ENCODE measurements around the gene PKP4. TPM values are rescaled to one million over a fixed set of nuclear protein-coding genes. Genes with fewer than 3 reads are reported as not detected.

The PKP4 gene
- total and polyA plus RNA-seq, 2 experiments from 2014 or later: 7.6 to 32.2 TPM

- no peak overlapping the region for H3K9ac ChIP-seq
- no peak overlapping the region for H2AFZ ChIP-seq
- TF ChIP-seq EZH2 (IDR thresholded peaks at IDR 0.05; ENCODE audit: insufficient read depth, poor library complexity, severe bottlenecking): no peak
- TF ChIP-seq EZH2phosphoT487 (IDR thresholded peaks at IDR 0.05; ENCODE audit: insufficient read depth, low read depth): no peak
- no peaks in the 10 kb centered on the region for H3K79me2 ChIP-seq (ENCODE audit: insufficient read depth)
- no peaks in the 10 kb centered on the region for H3K36me3 ChIP-seq (ENCODE audit: low read depth)
- peak; percentile 14 for DNase-seq
- 68 to 76% methylated on average over 2 of the region's 2 CpGs for WGBS, 2 experiments (ENCODE audit: low coverage in 1 of 2, low lambda C conversion rate in 2 of 2, missing lambda C conversion rate in 2 of 2)
- H3F3A ChIP-seq (ENCODE audit: insufficient read depth): no peaks in the 10 kb centered on the region
- H4K20me1 ChIP-seq (ENCODE audit: insufficient read depth): no peaks in the 10 kb centered on the region
- no peak overlapping the region for H3K27ac ChIP-seq
- no peaks in the 10 kb centered on the region for H3K4me1 ChIP-seq (ENCODE audit: insufficient read depth)
- H3K27me3 ChIP-seq (replicated peaks; ENCODE audit: insufficient read depth): no peaks in the 10 kb centered on the region
- no peaks in the 10 kb centered on the region for H3K9me2 ChIP-seq (ENCODE audit: insufficient read depth)
- no peak overlapping the region for H3K4me2 ChIP-seq (ENCODE audit: unreplicated experiment)
- in situ Hi-C loops (cut with MboI): no loop called here
- H3K9me3 ChIP-seq (ENCODE audit: low read depth): no peaks in the 10 kb centered on the region
- H3K4me3 ChIP-seq: no peak overlapping the region
Measured at GRCh38 chr2:158713523-158714138, 256.9 kb downstream of the PKP4 start.

GRCh38 chr2:158714420-158714819, 257.7 kb downstream of the PKP4 start:
- WGBS, 2 experiments (ENCODE audit: low coverage in 1 of 2, low lambda C conversion rate in 2 of 2, missing lambda C conversion rate in 2 of 2): 49 to 57% methylated on average over 4 of the region's 4 CpGs
- Histone ChIP-seq H3K9me2 (ENCODE audit: insufficient read depth) (no peaks in the 10 kb centered on the region), H3K4me2 (ENCODE audit: unreplicated experiment) (no peak overlapping the region), H3K9ac (no peak overlapping the region), H3F3A (ENCODE audit: insufficient read depth) (no peaks in the 10 kb centered on the region), H3K4me3 (no peak overlapping the region), H3K36me3 (ENCODE audit: low read depth) (no peaks in the 10 kb centered on the region), H3K27ac (no peak overlapping the region), H2AFZ (no peak overlapping the region), H3K4me1 (ENCODE audit: insufficient read depth) (no peaks in the 10 kb centered on the region), H4K20me1 (ENCODE audit: insufficient read depth) (no peaks in the 10 kb centered on the region), H3K79me2 (ENCODE audit: insufficient read depth) (no peaks in the 10 kb centered on the region), H3K9me3 (ENCODE audit: low read depth) (no peaks in the 10 kb centered on the region), H3K27me3 (replicated peaks; ENCODE audit: insufficient read depth) (no peaks in the 10 kb centered on the region)
- in situ Hi-C loops (cut with MboI): no loop called here
- TF ChIP-seq EZH2 (IDR thresholded peaks at IDR 0.05; ENCODE audit: insufficient read depth, poor library complexity, severe bottlenecking): no peak
- TF ChIP-seq EZH2phosphoT487 (IDR thresholded peaks at IDR 0.05; ENCODE audit: insufficient read depth, low read depth): no peak
- DNase-seq: no peak

- Histone ChIP-seq H2AFZ (no peak overlapping the region), H3K4me2 (ENCODE audit: unreplicated experiment) (no peak overlapping the region), H3K4me1 (ENCODE audit: insufficient read depth) (no peaks in the 10 kb centered on the region), H3K79me2 (ENCODE audit: insufficient read depth) (no peaks in the 10 kb centered on the region), H3K27ac (no peak overlapping the region), H3K9ac (no peak overlapping the region), H4K20me1 (ENCODE audit: insufficient read depth) (no peaks in the 10 kb centered on the region), H3K9me3 (ENCODE audit: low read depth) (no peaks in the 10 kb centered on the region), H3K36me3 (ENCODE audit: low read depth) (no peaks in the 10 kb centered on the region), H3F3A (ENCODE audit: insufficient read depth) (no peaks in the 10 kb centered on the region), H3K9me2 (ENCODE audit: insufficient read depth) (no peaks in the 10 kb centered on the region), H3K27me3 (replicated peaks; ENCODE audit: insufficient read depth) (no peaks in the 10 kb centered on the region), H3K4me3 (no peak overlapping the region)
- in situ Hi-C loops (cut with MboI): no loop called here
- WGBS, 2 experiments (ENCODE audit: low coverage in 1 of 2, low lambda C conversion rate in 2 of 2, missing lambda C conversion rate in 2 of 2): 62 to 72% methylated on average over 1 of the region's 1 CpG
- TF ChIP-seq EZH2phosphoT487 (IDR thresholded peaks at IDR 0.05; ENCODE audit: insufficient read depth, low read depth): no peak
- TF ChIP-seq EZH2 (IDR thresholded peaks at IDR 0.05; ENCODE audit: insufficient read depth, poor library complexity, severe bottlenecking): no peak
- no peak for DNase-seq
Measured at GRCh38 chr2:158715357-158715756, 258.6 kb downstream of the PKP4 start.

- Histone ChIP-seq H2AFZ (no peak overlapping the region), H3K27ac (no peak overlapping the region), H3K36me3 (ENCODE audit: low read depth) (no peaks in the 10 kb centered on the region), H3K4me3 (no peak overlapping the region), H3F3A (ENCODE audit: insufficient read depth) (no peaks in the 10 kb centered on the region), H3K4me2 (ENCODE audit: unreplicated experiment) (no peak overlapping the region), H3K27me3 (replicated peaks; ENCODE audit: insufficient read depth) (no peaks in the 10 kb centered on the region), H3K9ac (no peak overlapping the region), H3K79me2 (ENCODE audit: insufficient read depth) (no peaks in the 10 kb centered on the region), H3K9me2 (ENCODE audit: insufficient read depth) (no peaks in the 10 kb centered on the region), H4K20me1 (ENCODE audit: insufficient read depth) (no peaks in the 10 kb centered on the region), H3K9me3 (ENCODE audit: low read depth) (no peaks in the 10 kb centered on the region), H3K4me1 (ENCODE audit: insufficient read depth) (no peaks in the 10 kb centered on the region)
- no peak for DNase-seq
- in situ Hi-C loops (cut with MboI): no loop called here
- TF ChIP-seq EZH2 (IDR thresholded peaks at IDR 0.05; ENCODE audit: insufficient read depth, poor library complexity, severe bottlenecking): no peak
- TF ChIP-seq EZH2phosphoT487 (IDR thresholded peaks at IDR 0.05; ENCODE audit: insufficient read depth, low read depth): no peak
- 72 to 86% methylated on average over 5 of the region's 5 CpGs for WGBS, 2 experiments (ENCODE audit: low coverage in 1 of 2, low lambda C conversion rate in 2 of 2, missing lambda C conversion rate in 2 of 2)
Measured at GRCh38 chr2:158716121-158716791, 259.5 kb downstream of the PKP4 start.

Measured in GM23248 (cell line).